GM19438 (cell line): ENCODE data around the gene ZNRF2.
"Not testable (repeated sequence)": the region's sequence is repeated elsewhere in the genome, so short reads cannot be mapped to it uniquely, and the experiment has no call there.

ENCODE experiments used
- ATAC-seq: cut with Tn5 transposase; IDR thresholded peaks from one replicate; pipeline ENCODE4 v1.9.1; 2021; ENCODE audit warnings: low read depth; ENCODE audit not compliant: unreplicated experiment

ZNRF2 gene

GRCh38 chr7:30351724-30352123 is 67.3 kb downstream of the ZNRF2 start:
- ATAC-seq = no peak

- ATAC-seq = no peak
Measured at GRCh38 chr7:30352169-30352568, 67.8 kb downstream of the ZNRF2 start.

- ATAC-seq = no peak
Measured at GRCh38 chr7:30353532-30353931, 69.1 kb downstream of the ZNRF2 start.

GRCh38 chr7:30353932-30354607 is 69.7 kb downstream of the ZNRF2 start:
- no peak for ATAC-seq

GRCh38 chr7:30354791-30355190 is 70.4 kb downstream of the ZNRF2 start:
- ATAC-seq = no peak

GRCh38 chr7:30359957-30360356 is 75.6 kb downstream of the ZNRF2 start:
- ATAC-seq = no peak

- ATAC-seq = no peak
Measured at GRCh38 chr7:30363778-30364563, 79.6 kb downstream of the ZNRF2 start.

- no peak for ATAC-seq
Measured at GRCh38 chr7:30364773-30365172, 80.4 kb downstream of the ZNRF2 start.

GRCh38 chr7:30365621-30366020 is 81.2 kb downstream of the ZNRF2 start:
- ATAC-seq = no peak

- ATAC-seq = no peak
Measured at GRCh38 chr7:30366606-30367005, 82.2 kb downstream of the ZNRF2 start.

- ATAC-seq = no peak
Measured at GRCh38 chr7:30367561-30367960, 83.2 kb downstream of the ZNRF2 start.

- no peak for ATAC-seq
Measured at GRCh38 chr7:30369879-30370278, 85.5 kb downstream of the ZNRF2 start.

- ATAC-seq = no peak
Measured at GRCh38 chr7:30371321-30371720, 86.9 kb downstream of the ZNRF2 start.

GRCh38 chr7:30378275-30378674 is 93.9 kb downstream of the ZNRF2 start:
- ATAC-seq = no peak

GRCh38 chr7:30379131-30379530 is 94.7 kb downstream of the ZNRF2 start:
- no peak for ATAC-seq

- no peak for ATAC-seq
Measured at GRCh38 chr7:30379741-30380140, 95.3 kb downstream of the ZNRF2 start.

- ATAC-seq = no peak
Measured at GRCh38 chr7:30380294-30380693, 95.9 kb downstream of the ZNRF2 start.

- not testable (repeated sequence) for ATAC-seq
Measured at GRCh38 chr7:30380824-30381223, 96.4 kb downstream of the ZNRF2 start.

GRCh38 chr7:30382607-30383006 is 98.2 kb downstream of the ZNRF2 start:
- no peak for ATAC-seq

GRCh38 chr7:30389791-30390190 is 105.4 kb downstream of the ZNRF2 start:
- no peak for ATAC-seq

- ATAC-seq = no peak
Measured at GRCh38 chr7:30390736-30391636, 106.6 kb downstream of the ZNRF2 start.
